NCI-H524 treated with DMSO at 0.1 percent for 48 hours (cell line): ENCODE data around the gene XXYLT1.
A peak's percentile ranks its signal among the peaks of the same experiment; 100 is the strongest.
"Not testable (repeated sequence)": the region's sequence is repeated elsewhere in the genome, so short reads cannot be mapped to it uniquely, and the experiment has no call there.

Experiments used
- DNase-seq: peaks from one replicate; lab custom pipeline; 2025; lab: John Stamatoyannopoulos, UW

Gene XXYLT1

DNA sequence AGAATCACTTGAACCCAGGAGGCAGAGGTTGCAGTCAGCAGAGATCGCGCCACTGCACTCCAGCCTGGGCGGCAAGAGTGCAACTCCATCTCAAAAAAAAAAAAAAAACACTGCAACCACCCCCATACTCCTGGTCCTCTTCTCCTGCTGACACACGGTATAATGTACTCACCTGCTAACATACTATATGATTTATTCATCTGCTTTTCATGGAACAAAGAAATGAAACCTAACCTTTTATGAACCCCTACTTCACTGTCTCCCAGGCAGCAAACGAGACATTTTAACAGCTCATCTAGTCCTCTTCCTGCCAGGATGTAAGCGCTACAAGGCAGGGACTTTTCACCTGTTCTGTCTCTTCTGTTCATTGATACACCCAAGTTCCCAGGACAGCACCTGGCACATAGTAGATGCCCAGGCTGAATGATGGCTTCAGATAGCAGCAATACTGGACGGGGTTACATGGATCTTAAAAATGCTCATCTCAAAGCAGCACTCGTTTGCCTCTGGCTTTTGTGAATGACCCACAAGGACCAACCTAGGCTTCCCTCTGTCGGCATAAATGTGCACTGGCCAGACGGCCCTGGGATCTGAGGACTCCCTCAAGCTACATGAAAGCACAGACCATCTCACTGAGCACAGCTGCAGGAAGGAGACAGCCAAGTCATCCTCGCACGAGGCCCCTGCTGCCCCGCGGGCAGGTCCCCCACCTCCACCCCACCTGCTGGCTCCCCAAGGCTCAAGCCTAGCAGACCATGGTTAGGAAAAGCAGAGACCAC is 20.3 kb downstream of the XXYLT1 start:
- peak; percentile 26 for DNase-seq

DNA sequence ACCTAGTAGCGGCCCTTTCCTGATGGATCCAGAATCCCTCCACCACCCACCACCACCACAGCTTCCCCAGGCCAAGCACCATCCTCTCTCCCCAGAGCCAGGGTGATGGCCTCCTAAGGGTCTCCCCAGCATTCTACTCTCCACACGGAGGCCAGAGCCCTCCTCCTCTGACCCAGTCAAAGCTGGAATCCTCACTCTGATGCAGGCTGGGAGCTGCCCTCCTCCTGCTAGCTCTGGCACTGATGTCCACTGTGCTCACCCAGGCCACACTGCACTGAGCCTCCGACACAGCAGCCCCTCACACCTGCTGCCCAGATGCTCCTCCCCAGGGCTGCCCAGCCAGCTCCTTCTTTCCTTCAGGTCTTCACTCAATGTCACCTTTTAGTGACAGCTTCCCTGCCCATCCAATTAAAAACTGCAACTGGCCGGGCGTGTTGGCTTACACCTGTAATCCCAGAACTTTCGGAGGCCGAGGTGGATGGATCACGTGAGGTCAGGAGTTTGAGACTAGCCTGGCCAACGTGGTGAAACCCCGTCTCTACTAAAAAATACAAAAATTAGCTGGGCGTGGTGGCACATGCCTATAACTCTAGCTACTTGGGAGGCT is 21.0 kb downstream of the XXYLT1 start:
- no peak for DNase-seq

DNA sequence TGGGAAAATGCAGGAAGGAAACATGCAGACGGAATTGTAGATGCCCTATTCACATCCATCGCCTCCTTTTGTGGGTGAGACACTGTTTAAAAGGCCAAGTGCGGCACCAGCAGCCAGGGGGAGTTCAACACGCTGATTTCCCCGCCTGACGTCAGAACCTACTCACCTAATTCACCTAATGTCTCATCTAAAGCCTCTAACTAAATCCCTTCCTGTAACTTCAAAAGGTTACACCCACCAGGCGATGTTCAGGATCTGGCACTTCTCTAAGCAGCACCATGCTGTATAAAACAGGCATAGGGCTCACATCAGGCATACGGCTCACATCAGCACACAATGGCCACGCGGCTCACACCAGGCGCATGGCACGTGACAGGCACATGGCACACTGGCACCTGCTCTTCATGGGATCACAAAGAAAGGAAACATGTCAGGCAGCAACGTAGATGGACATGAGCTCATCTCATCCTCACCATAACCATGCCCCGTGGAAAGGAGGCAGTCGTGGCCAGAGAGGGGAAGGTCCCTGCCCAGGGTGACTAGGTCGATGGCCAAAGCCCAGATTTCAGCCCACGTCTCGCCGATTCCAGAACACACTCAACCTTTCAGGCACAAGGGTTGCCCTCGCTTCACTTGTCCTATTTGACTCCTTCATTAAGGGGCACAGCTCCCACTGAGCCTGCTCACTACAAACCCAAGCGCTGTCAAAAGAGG is 21.7 kb downstream of the XXYLT1 start:
- no peak for DNase-seq

DNA sequence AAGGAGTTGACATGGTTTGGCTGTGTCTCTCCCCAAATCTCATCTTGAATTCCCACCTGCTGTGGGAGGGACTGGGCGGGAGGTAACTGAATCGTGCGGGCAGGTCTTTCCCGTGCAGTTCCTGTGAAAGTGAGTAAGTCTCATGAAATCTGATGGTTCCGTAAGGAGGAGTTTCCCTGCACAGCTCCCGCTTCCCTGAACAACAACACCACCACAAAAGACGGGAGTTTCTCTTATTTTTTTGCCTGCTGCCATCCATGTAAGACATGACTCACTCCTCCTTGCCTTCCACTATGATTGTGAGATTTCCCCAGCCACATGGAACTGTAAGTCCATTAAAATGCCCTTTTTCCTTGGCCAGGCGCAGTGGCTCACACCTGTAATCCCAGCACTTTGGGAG is 22.7 kb downstream of the XXYLT1 start:
- DNase-seq: no peak

DNA sequence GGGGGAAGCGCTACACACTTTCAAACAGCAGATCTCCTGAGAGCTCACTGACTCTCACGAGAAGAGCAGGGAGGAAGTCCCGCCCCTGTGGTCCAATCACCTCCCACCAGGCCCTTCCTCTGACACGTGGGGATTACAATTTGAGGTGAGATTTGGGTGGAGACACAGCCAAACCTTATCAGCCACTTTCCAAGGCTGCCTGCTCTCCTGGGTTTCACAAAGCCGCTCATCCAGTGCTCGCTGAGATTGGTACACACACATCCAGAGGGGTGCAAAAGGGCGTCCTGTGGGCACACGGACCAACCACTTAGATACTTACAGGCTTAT is 23.1 kb downstream of the XXYLT1 start:
- DNase-seq: no peak

DNA sequence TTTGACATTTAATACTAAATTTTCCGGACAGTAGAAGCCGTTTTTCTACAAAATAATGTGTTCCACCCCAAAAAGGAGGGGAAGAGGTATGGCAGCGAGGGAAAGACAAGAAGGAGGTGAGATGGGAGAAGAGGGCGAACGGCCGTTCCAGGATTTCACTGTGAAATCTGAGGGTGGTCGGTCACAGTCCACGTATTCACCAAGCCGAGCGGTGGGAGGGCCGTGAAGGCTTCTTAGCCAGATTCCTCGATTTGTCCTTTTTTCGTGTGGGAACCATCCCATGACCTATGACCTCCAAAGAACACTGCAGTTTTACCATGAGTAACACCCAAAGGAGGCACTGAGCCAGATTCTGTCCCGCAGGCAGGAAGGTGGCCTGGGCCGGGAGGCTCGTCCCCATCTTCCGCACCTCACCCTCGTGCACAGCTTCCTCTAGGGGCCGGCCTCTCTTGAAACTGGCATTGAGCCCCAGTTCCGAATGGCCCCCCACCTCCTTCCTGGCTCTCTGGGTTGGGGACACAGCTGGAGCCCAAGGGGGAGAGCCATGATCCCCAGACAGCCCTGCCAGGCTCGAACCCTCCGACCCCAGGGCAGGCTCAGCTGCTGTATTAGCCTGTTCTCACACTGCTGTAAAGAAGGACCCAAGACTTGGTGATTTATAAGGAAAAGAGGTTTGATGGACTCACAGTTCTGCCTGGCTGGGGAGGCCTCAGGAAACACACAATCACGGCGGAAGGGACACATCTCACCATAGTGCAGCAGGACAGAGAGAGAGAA is 23.7 kb downstream of the XXYLT1 start:
- DNase-seq: no peak

DNA sequence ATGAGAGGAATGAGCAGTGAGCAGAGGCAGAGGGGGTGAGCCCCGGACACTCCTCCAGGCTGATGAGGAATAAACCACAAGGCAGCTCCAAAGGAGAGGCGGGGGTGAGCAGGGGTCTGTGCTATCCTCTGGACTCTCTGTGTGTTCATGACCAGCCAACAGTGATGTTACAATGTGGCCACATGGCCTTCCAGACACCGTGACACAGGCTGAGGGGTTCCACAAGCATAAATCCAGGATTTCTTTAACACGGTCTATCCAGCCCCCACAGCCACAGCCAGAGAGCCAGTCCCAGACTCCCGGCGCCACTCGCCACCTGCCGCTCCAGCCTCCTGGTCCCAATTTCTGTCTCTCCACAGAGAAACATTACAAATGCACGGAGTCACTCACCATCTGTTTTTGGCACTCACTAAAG is 24.4 kb downstream of the XXYLT1 start:
- peak; percentile 87 for DNase-seq

DNA sequence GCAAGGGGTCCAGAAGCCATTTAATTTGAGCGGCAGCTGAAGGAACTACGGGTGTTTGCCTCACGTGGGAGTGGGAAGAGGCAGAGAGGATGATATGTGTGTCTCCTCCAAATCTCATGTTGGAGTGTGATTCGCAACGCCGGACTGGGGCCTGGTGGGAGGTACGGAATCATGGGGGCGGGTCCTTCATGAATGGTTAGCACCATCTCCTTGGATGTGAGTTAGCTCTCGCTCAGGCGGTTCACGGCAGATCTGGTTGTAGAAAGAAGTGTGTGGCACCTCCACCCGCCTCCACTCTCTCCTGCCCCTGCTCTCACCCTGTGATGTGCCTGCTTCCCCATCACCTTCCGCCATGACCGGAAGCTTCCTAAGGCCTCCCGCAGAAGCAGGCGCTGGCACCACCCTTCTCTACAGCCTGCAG is 25.4 kb downstream of the XXYLT1 start:
- DNase-seq: no peak

DNA sequence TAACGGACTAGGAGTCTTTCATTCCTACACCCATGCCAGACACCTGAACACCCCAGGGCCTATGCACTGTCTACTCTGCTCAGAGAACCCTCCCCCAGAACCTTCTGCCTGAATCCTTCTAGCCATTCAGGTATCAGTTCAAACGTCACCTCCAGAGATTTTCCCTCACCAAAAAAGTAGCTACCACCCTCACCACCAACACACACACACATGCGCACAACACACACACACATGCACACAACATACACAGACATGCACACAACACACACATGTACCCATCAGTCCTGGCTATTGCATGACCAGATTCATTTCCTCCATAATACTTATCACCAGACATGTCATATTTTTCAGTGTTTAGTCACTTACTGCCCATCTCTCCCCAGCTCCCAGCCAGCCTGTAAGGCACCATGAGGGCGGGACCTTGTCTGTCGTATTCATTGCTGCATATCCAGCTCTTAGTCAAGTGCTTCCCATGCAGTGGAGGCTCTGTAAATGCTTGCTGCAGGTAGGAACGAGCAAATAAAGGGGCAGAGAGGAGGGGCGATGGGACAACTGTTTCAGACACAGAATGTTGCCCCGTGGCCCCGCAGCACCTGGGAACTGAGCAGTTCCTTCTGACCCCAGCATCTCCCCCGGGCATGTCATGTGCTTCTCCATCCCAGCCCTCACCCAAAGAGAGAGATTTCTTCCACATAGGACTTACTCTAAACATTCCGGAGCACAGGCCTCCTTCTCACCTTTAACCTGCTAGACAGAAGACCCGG is 29.2 kb downstream of the XXYLT1 start:
- DNase-seq: no peak

DNA sequence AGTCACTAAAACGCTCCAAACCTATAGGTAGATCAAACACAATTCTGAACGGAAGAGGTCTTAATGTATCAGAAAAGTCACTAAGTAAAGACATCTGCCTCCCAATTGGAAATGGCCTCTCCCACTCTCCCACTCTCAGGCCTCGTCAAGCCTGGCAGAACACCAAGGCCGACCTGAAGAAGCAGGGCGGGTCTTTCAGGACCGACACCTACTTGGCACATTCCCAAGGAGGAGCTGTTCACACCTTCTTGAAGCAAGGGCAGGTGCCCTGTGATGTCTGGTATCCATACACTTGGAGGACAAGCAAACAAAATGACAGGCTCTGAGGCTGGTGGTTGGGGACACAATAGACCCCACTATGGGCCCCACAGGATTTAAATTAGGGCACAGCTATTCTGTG is 30.0 kb downstream of the XXYLT1 start:
- no peak for DNase-seq

DNA sequence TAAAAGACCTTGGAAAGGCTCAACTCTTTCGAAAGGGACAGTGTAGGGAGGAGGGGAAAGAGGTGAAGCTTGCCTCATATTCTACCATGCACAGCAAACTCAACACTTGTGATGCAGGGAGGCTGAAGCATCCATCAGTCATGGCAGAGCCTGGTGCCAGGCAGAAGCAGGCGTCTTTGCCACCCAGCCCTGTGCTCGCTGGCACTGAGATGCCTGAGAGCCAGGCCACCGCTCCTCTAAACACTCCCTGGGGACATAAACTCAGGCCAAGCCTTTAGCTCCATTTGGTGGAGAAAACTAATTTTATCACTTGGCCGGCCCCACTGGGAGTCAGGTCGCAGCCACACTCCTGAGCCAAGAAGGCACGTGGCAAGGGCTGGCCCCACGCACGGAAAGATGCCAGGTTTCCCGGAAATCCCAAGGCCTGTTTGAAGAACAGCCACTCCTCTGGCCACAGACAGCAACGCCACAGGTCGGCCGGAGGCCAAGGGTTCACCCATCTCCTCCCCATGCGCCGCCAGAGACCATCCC is 30.7 kb downstream of the XXYLT1 start:
- DNase-seq: no peak

DNA sequence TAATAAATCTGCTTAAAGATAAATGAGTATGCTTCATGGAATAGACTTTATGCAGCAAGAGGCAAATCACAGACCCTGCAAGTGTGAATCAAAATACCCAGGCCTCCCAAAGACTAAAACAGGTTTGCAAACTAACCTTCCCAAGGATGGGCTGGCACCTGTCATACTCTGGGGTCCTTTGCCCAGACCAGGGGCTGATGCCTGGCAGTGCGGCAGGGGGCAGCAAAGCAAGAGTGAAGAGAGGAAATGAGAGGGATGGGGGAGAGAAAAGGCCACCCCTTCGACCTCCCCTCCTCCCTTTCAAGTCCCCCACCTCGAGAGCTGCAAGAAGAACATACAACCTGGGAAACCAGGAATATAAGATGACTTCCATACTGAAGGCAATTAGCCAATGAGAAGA is 31.8 kb downstream of the XXYLT1 start:
- DNase-seq: no peak

DNA sequence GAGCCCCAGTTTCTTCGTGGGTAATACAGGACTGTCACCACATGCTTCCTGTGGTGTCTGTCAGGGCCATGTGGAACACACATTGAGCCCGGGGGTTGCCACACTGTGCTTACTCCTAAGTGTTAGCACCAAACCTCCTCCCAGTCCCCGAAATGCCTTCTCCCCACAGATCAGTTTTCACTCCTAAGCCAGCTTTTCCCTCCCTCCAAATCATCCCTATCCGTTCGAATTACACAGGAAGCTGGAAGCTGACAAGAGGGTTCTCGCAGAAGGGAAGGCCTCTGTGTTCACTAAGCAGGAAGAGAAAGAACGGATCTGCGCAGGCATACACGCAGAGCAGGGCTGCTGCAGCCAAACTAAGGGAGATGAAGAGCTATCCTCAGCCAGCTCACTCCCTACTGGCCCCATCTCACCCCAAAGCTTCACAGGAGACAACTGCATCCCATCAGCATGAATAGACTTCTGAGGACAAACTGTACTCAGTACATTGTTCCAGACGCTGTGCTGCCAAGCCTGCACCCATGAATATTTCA is 32.3 kb downstream of the XXYLT1 start:
- no peak for DNase-seq

DNA sequence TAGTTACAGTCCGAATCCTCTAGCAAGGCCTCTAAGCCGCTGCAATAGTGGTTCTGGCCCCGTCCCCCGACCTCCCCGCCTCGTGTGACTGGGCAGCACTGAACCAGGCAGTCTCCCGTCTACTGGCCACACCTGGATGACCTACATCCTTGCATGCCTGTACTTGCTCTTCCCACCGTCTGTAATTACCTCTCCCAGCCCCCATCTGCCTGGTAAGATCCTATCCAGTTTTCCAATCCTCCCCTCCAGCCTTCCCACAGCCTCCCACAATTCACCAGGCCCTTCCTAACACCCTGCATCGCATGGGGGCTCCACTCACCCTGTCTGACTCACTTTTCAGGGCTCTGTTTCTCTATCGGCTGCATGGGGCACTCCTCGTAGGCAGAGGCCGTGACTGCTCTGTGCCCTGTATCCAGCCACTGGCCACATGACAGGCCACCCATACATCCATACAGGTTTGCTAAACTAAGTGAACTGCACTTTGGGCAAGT is 32.8 kb downstream of the XXYLT1 start:
- no peak for DNase-seq

DNA sequence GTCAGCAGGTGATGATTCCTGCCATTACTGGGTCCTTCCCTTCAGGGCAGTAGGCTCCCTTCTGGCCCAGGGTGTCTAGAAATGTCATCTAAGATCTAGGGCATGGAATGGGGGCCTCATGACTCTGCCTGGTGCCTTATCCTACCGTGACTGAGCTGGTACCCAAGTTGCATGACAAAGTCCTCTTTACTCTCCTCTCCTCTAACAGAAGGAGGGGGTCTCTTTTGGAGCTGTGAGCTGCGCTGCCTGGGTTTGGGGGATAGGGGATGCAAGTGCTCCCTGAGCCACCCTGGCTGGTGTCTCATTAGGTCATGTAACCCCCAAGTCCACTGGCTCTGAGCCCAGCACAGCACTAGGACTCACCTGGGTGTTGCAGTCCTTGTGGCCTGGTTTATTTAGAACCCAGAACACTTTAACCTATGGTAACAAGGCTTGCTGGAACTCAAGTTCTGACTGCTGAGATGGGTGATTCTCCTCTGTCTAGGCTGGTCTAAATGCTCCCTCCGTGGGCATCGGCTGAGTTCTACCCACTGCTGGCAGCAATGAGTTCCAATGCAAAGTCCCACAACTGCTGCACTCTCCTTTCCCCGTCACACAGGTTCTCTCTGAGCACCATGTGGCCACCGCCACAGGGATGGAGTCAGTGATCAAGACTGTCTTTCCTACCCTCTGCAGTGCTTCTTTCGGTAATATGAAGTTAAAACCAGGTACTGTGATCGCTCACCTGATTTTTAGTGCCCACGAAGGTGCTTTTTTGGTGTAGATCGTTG is 34.0 kb downstream of the XXYLT1 start:
- DNase-seq: no peak

DNA sequence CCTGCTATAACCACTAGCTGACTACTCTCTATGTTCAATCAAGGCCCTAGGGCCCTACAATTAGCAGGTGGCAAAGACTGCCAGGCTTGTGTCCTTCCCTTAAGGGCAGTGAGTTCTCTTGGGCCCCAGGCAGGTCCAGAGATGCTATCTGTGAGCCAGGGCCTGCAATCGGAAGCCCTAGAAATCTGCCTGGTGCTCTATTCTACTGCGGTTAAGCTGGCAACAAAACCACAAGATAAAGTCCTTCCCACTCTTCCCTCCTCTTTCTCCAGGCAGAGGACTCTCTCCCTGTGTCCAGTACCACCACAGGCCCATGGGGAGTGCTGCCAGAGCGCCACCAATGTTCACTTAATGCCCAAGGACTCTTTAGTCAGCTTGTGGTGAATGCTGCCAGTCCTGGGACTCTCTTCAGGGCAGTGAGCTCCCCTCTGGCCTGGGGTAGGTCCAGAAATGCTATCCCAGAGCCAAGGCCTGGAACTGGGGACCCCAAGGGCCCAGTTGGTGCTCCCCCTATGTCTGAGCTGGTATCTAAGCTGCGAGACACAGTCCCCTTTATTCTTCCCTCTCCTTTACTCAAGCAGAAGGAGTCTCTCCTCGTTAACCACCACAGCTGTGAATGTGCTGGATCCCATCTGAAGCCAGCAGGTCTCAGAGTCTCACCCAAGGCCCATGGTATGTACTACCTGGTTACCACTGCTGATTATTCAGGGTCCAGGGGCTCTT is 34.7 kb downstream of the XXYLT1 start:
- no peak for DNase-seq

DNA sequence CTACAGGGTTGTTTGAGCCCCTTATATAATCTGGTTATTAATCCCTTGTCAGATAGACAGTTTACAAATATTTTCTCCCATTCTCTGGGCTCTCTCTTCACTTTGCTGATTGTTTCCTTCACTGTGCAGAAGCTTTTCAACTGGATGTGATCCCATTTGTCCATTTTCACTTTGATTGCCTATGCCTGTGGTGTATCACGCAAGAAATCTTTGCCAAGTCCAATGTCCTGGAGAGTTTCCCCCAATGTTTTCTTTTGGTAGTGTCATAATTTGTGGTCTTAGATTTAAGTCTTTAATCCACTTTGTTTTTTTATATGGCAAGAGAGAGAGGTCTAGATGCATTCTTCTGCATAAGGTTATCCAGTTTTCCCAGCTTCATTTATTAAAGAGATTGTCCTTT is 40.7 kb downstream of the XXYLT1 start:
- no peak for DNase-seq

DNA sequence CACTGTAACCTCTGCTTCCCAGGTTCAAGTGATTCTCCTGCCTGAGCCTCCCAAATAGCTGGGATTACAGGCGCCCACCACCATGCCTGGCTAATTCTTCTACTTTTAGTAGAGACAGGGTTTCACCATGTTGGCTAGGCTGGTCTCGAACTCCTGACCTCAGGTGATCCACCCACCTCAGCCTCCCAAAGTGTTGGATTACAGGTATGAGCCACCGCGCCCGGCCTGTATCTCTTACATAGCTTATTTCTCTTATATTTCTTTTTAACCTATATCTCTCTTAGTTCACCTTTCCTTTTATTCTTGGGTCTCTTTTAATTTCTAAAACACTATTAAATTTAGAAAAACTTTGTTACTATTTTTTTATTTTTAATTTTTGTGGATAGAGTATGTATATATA is 42.1 kb downstream of the XXYLT1 start:
- not testable (repeated sequence) for DNase-seq

DNA sequence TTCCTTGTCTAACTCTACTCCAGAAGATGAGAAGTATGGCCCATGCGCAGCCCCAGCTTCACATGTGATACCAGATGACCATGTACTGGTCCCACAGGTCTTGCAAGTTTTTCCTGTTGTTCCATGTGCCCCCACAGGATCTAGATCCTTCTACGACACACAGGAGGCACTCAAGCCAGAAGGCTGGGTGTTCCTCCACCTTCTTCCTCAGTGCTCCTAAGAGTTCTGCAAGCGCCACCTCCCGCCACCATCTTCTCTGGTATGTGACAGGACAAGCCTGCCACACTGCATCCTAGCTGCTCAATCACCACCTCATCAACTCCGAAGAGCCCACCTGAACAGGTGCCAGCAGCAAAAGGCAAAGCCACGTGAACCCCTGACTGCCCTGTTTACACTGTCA is 43.1 kb downstream of the XXYLT1 start:
- DNase-seq: no peak
